ENCODE data around the gene DHODH.

DHODH gene

GRCh38 chr16:71972356-71972755 lies 36.2 kb upstream of the DHODH start:
- Histone ChIP-seq H3K27ac (ENCODE audit: low read length) (no peak overlapping the region), H3K27me3 (ENCODE audit: low read depth, low read length) (no peaks in the 10 kb centered on the region), H2AFZ (ENCODE audit: low read depth, low read length) (no peak overlapping the region), H3K36me3 (replicated peaks; ENCODE audit: low read depth, low read length) (no peaks in the 10 kb centered on the region), H3K4me2 (ENCODE audit: low read length) (no peak overlapping the region), H3K4me3 (ENCODE audit: low read length) (no peak overlapping the region), H3K9ac (ENCODE audit: low read length) (no peak overlapping the region), H3K9me3 (ENCODE audit: insufficient read depth, low read length) (no peaks in the 10 kb centered on the region), H3K79me2 (ENCODE audit: low read length) (no peaks in the 10 kb centered on the region), H4K20me1 (ENCODE audit: insufficient read depth, low read length) (no peaks in the 10 kb centered on the region), H3K4me1 (ENCODE audit: low read length) (no peaks in the 10 kb centered on the region)
- TF ChIP-seq EZH2phosphoT487 (IDR thresholded peaks at IDR 0.05; ENCODE audit: low read depth) (no peak), CTCF (IDR thresholded peaks at IDR 0.05; ENCODE audit: low read depth, low read length) (no peak)

- Histone ChIP-seq H3K9me3 (ENCODE audit: insufficient read depth, low read length) (no peaks in the 10 kb centered on the region), H3K9ac (ENCODE audit: low read length) (no peak overlapping the region), H3K4me1 (ENCODE audit: low read length) (no peaks in the 10 kb centered on the region), H3K27ac (ENCODE audit: low read length) (no peak overlapping the region), H4K20me1 (ENCODE audit: insufficient read depth, low read length) (no peaks in the 10 kb centered on the region), H2AFZ (ENCODE audit: low read depth, low read length) (no peak overlapping the region), H3K27me3 (ENCODE audit: low read depth, low read length) (no peaks in the 10 kb centered on the region), H3K4me2 (ENCODE audit: low read length) (no peak overlapping the region), H3K4me3 (ENCODE audit: low read length) (no peak overlapping the region), H3K36me3 (replicated peaks; ENCODE audit: low read depth, low read length) (no peaks in the 10 kb centered on the region), H3K79me2 (ENCODE audit: low read length) (no peaks in the 10 kb centered on the region)
- no peak for TF ChIP-seq EZH2phosphoT487 (IDR thresholded peaks at IDR 0.05; ENCODE audit: low read depth)
- TF ChIP-seq CTCF (IDR thresholded peaks at IDR 0.05; ENCODE audit: low read depth, low read length) = no peak
These were observed 35.5 kb upstream of the DHODH start for GRCh38 chr16:71973001-71973400.

- H4K20me1 ChIP-seq (ENCODE audit: insufficient read depth, low read length) = no peaks in the 10 kb centered on the region
These were observed 34.3 kb upstream of the DHODH start for GRCh38 chr16:71974068-71974818.

More at GRCh38 chr16:71974068-71974818, 34.3 kb upstream of the DHODH start:
- Histone ChIP-seq H3K4me2 (ENCODE audit: low read length) (no peak overlapping the region), H3K4me1 (ENCODE audit: low read length) (no peaks in the 10 kb centered on the region), H3K27me3 (ENCODE audit: low read depth, low read length) (no peaks in the 10 kb centered on the region), H3K4me3 (ENCODE audit: low read length) (no peak overlapping the region), H3K79me2 (ENCODE audit: low read length) (no peaks in the 10 kb centered on the region), H3K9me3 (ENCODE audit: insufficient read depth, low read length) (no peaks in the 10 kb centered on the region), H3K36me3 (replicated peaks; ENCODE audit: low read depth, low read length) (no peaks in the 10 kb centered on the region), H3K27ac (ENCODE audit: low read length) (no peak overlapping the region), H3K9ac (ENCODE audit: low read length) (no peak overlapping the region), H2AFZ (ENCODE audit: low read depth, low read length) (no peak overlapping the region)
- TF ChIP-seq CTCF (IDR thresholded peaks at IDR 0.05; ENCODE audit: low read depth, low read length) (no peak), EZH2phosphoT487 (IDR thresholded peaks at IDR 0.05; ENCODE audit: low read depth) (no peak)

Data from OCI-LY3 (cell line).